Measurements from ENCODE around the gene BCAS1. TPM values are rescaled to one million over a fixed set of nuclear protein-coding genes. Genes with fewer than 3 reads are reported as not detected.

The BCAS1 gene
- total and polyA plus RNA-seq, 3 donors from 2014 or later = 2.4 to 8.8 (median 3.3) TPM

- no peaks in the 10 kb centered on the region for H3K27me3 ChIP-seq
- no peaks in the 10 kb centered on the region for H3K4me1 ChIP-seq
- TF ChIP-seq POLR2A (IDR thresholded peaks at IDR 0.05) (no peak), CTCF (IDR thresholded peaks at IDR 0.05) (no peak)
- no peak overlapping the region for H3K4me3 ChIP-seq
- 80 to 83% methylated on average over 7 of the region's 7 CpGs for WGBS, 2 donors
- DNase-seq = no peak
- no peaks in the 10 kb centered on the region for H3K9me3 ChIP-seq
- H3K36me3 ChIP-seq (ENCODE audit: low read depth, missing control alignments) = no peaks in the 10 kb centered on the region
- no peak overlapping the region for H3K27ac ChIP-seq
- intact Hi-C loops (cut with DNase I; ENCODE audit: low total_unique reads) = no loop called here
These were observed 5.5 kb downstream of the BCAS1 start for GRCh38 chr20:54064939-54065338.

DNA sequence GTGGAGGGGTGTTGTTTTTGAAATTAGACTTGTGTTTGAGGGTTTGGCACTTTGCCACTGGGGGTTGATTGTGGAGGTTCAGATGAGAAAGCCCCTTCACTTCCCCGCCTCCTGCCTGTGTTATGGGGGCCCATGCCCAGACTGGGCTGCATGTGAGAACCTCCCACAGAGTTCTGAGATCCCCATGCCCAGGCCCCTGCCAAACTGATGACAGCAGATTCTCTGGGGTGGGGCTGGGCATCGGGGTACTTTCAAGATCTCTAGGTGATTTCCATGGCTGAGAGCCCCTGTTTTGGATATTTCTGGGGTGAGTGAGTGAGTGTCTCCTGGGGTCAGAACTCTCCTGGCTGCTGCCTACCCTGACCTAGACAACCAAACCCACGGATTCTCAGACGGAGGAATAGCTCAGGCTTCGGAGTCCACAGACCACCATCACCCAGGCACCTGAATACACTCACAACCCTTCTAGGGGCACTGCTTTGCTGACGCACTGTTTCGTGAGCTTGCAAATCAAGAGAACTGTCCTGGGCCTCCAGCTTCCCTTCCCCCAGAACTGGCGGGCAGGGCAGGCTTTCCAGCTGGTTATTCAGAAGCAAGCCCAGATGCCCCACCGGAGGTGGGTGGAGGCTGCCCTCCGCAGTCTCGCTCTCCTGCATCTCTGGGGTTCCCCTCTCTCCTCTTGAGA is 6.3 kb downstream of the BCAS1 start:
- H3K36me3 ChIP-seq (ENCODE audit: low read depth, missing control alignments) = no peaks in the 10 kb centered on the region
- H3K27ac ChIP-seq = no peak overlapping the region
- 76 to 87% methylated on average over 10 to 11 of the region's 11 CpGs for WGBS, 2 donors
- no peak for DNase-seq
- no peak overlapping the region for H3K4me3 ChIP-seq
- H3K4me1 ChIP-seq = no peaks in the 10 kb centered on the region
- TF ChIP-seq CTCF (IDR thresholded peaks at IDR 0.05) (no peak), POLR2A (IDR thresholded peaks at IDR 0.05) (no peak)
- H3K9me3 ChIP-seq = no peaks in the 10 kb centered on the region
- H3K27me3 ChIP-seq = no peaks in the 10 kb centered on the region
- intact Hi-C loops (cut with DNase I; ENCODE audit: low total_unique reads) = no loop called here

GRCh38 chr20:54063580-54063979 is 6.8 kb downstream of the BCAS1 start:
- DNase-seq = no peak
- intact Hi-C loops (cut with DNase I; ENCODE audit: low total_unique reads) = no loop called here
- no peaks in the 10 kb centered on the region for H3K9me3 ChIP-seq
- H3K4me1 ChIP-seq = no peaks in the 10 kb centered on the region
- no peak for TF ChIP-seq POLR2A (IDR thresholded peaks at IDR 0.05)
- H3K4me3 ChIP-seq = no peak overlapping the region
- H3K36me3 ChIP-seq (ENCODE audit: low read depth, missing control alignments) = no peaks in the 10 kb centered on the region
- no peaks in the 10 kb centered on the region for H3K27me3 ChIP-seq
- no peak overlapping the region for H3K27ac ChIP-seq
- 80 to 86% methylated on average over 3 of the region's 3 CpGs for whole genome bisulfite sequencing, 2 donors

DNA sequence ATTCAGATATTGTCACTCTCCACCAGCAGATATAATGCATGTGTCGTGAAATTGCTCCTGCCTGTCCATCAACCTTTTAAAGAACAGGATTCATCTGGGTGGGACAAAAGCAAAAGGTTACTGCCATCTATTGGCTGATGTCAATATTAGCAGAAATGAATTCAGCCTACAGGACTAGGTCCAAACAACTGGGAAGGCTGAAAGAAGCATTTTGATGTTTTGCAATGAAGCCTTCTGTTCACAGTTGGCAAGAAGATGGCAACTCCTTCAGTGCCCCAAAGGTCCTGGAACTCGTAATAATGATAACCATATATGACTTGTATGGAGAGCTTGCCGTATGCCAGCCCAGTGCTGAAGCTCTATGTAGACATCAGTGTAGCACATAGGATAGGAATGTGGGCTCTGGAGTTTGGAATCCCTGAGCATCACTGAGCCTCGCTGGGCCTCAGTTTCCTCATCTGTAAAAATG is 7.5 kb downstream of the BCAS1 start:
- no peak overlapping the region for H3K4me3 ChIP-seq
- H3K27ac ChIP-seq = no peak overlapping the region
- no peaks in the 10 kb centered on the region for H3K36me3 ChIP-seq (ENCODE audit: low read depth, missing control alignments)
- TF ChIP-seq CTCF (IDR thresholded peaks at IDR 0.05) = peak in 2 of 3 experiments; percentile 24 to 40
- TF ChIP-seq POLR2A (IDR thresholded peaks at IDR 0.05) = no peak
- intact Hi-C loops (cut with DNase I; ENCODE audit: low total_unique reads) = no loop called here
- H3K27me3 ChIP-seq = no peaks in the 10 kb centered on the region
- no peaks in the 10 kb centered on the region for H3K4me1 ChIP-seq
- 61 to 64% methylated on average over 3 to 4 of the region's 4 CpGs for WGBS, 2 donors
- H3K9me3 ChIP-seq = no peaks in the 10 kb centered on the region
- DNase-seq = no peak

DNA sequence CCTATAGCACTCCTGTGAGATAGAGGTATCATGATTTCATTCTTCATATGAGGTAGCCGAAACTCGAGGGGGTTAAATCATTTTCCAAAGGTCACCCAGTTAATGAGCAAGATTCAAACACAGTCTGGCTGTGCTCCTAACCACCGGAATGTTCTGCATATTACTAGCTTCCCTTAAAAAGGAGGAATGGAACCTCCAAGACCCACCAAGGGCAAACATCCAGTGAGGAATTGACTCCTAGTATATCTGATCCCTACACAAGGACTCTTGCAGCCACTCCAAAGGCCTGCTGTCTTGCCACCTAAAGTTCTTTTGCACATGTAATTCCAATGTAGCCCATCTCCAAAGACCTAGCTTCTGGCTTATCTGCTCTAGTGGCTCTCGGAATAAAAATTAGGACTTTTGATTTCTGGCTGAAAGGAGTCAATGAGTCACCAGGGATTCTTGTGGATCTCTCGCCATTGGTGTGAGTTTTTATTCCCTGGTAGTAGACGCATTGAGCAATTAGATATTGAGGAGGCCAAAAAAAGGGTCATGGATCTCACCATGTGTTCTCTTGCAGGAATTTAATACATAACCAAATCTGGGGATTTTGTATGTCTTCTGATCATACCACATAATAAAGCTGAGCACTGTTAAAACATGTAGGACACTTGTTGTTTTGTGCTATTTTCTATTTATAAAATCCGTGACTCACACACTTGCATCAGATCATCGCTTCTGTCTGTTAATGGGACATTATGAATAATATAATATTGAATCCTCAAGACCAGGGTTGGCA is 9.1 kb downstream of the BCAS1 start:
- TF ChIP-seq CTCF (IDR thresholded peaks at IDR 0.05) (no peak), POLR2A (IDR thresholded peaks at IDR 0.05) (no peak)
- Histone ChIP-seq H3K4me1 (no peaks in the 10 kb centered on the region), H3K36me3 (ENCODE audit: low read depth, missing control alignments) (no peaks in the 10 kb centered on the region), H3K4me3 (no peak overlapping the region), H3K27me3 (no peaks in the 10 kb centered on the region), H3K27ac (no peak overlapping the region), H3K9me3 (no peaks in the 10 kb centered on the region)
- WGBS, 2 donors = 74 to 81% methylated on average over 8 of the region's 8 CpGs
- intact Hi-C loops (cut with DNase I; ENCODE audit: low total_unique reads) = no loop called here
- DNase-seq = no peak
